ACC112 (cell line): ENCODE results near the gene CCDC148.

Source experiments
- H2AFZ ChIP-seq: fragments of 200-600 bp; sonication (generic); one replicate; pipeline ENCODE4 v1.6.0; 2017; ENCODE audit warnings: antibody characterized with exemption, low read length; ENCODE audit not compliant: unreplicated experiment
- H3K27ac ChIP-seq: fragments of 200-600 bp; sonication (generic); 2 replicates; pipeline ENCODE4 v1.5.1; 2014; ENCODE audit warnings: low read depth, mild to moderate bottlenecking, antibody characterized with exemption, low read length, moderate library complexity
- H3K27me3 ChIP-seq: fragments of 200-600 bp; sonication (generic); 2 replicates; pipeline ENCODE4 v1.6.1; 2014; ENCODE audit warnings: mild to moderate bottlenecking, antibody characterized with exemption, low read length, moderate library complexity, mixed read lengths; ENCODE audit not compliant: insufficient read depth
- H3K36me3 ChIP-seq: fragments of 200-600 bp; sonication (generic); 2 replicates; pipeline ENCODE4 v1.6.1; 2016; ENCODE audit warnings: mild to moderate bottlenecking, antibody characterized with exemption, low read length, moderate library complexity, mixed read lengths; ENCODE audit not compliant: insufficient read depth
- H3K4me1 ChIP-seq: fragments of 200-600 bp; sonication (generic); one replicate; pipeline ENCODE4 v1.6.1; 2016; ENCODE audit warnings: low read length, mixed read lengths; ENCODE audit not compliant: insufficient read depth, unreplicated experiment, control insufficient read depth
- H3K4me3 ChIP-seq: fragments of 200-600 bp; sonication (generic); 2 replicates; pipeline ENCODE4 v1.5.1; 2014; ENCODE audit warnings: mild to moderate bottlenecking, low read depth, low read length
- H3K79me2 ChIP-seq: fragments of 200-600 bp; sonication (generic); one replicate; pipeline ENCODE4 v1.6.0; 2016; ENCODE audit warnings: low read length; ENCODE audit not compliant: control insufficient read depth, unreplicated experiment, insufficient read depth

The CCDC148 gene

DNA sequence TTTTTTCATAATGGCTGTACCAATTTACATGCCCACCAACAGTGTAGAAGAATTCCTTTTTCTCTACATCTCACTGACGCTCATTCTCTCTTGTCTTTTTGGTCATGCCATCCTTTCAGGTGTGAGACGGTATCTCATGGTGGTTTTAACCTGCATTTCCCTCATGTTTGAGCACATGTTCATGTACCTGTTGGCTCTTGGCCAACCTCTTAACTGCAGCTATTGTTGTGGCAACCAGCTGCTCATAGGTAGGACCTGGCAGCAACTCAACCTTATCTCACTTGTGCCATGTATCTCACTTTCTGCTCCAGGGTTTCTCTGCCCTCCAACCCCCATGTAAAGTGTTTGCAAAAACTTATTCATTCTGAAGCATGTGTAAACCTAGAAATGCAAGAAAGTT lies 187.4 kb downstream of the CCDC148 start:
- Histone ChIP-seq H3K36me3 (no peaks in the 10 kb centered on the region), H3K27ac (no peak overlapping the region), H2AFZ (no peak overlapping the region), H3K79me2 (no peaks in the 10 kb centered on the region), H3K4me1 (no peaks in the 10 kb centered on the region), H3K4me3 (no peak overlapping the region), H3K27me3 (peaks cover 11% of the 10 kb centered on the region; the same call in 1 of the 2 replicates)

DNA sequence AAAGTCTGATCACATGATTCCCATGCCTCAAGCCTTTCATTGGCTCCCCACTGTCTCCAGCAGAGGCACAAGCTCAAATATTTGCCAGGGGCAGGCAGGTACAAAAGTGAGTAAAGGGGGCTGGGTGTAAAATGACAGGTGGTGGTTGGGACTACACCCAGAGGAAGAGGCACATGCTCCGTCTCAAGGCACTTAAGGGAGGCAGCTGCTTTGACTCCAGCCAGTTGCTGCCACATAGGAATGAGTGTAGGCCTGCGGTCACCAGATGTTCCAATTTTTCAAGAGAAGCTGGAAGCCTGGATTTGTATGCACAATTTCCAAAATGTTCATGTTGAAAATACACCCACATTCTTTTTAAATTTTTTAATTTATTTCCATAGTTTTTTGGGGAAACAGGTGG lies 190.4 kb downstream of the CCDC148 start:
- no peaks in the 10 kb centered on the region for H3K4me1 ChIP-seq
- H3K36me3 ChIP-seq: no peaks in the 10 kb centered on the region
- H3K4me3 ChIP-seq: no peak overlapping the region
- H3K27me3 ChIP-seq: peaks cover 11% of the 10 kb centered on the region; the same call in 1 of the 2 replicates
- no peak overlapping the region for H2AFZ ChIP-seq
- H3K79me2 ChIP-seq: no peaks in the 10 kb centered on the region
- H3K27ac ChIP-seq: no peak overlapping the region

DNA sequence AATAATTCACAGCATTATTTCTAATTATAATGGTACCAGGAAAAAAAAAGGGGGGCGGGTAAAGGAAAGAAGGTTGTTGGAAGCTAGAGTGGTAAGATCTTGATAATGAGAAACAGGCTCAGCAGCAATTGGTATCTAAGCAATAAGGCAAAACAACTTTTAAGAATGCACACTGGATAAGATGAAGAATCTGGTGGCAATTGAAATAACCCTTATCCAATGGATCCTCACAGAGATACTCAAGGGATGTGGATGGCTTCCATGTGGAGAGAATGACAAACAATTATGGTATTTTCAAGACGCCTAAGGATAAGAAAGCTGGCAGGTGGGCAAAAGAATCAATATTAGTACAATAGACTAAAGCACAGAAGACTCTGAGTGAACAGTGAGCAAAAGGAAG lies 201.3 kb downstream of the CCDC148 start:
- Histone ChIP-seq H3K36me3 (no peaks in the 10 kb centered on the region), H3K79me2 (no peaks in the 10 kb centered on the region), H2AFZ (no peak overlapping the region), H3K4me3 (no peak overlapping the region), H3K27me3 (peaks cover 7% of the 10 kb centered on the region; the same call in 1 of the 2 replicates), H3K4me1 (no peaks in the 10 kb centered on the region), H3K27ac (no peak overlapping the region)

DNA sequence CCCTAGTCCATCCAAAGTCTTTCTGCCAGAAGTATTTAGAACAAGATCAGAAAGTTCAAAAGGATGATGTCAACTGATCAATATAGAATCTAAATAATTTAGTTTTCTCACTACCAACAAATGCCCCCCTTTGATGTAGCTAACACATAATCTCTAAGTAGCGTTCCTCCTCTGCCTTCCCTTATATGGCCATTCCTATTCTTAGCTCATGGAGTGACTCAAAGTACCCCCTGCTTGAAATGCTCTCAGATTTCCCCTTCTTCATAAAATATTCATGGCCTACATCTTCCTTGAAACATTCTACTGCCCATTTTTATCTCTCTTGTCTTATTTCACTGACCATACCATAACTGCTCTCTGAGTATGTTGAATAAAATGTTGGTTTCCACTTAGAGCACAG lies 203.4 kb downstream of the CCDC148 start:
- Histone ChIP-seq H3K4me3 (no peak overlapping the region), H3K4me1 (no peaks in the 10 kb centered on the region), H3K27me3 (0 out of 2 replicates have a peak, but pooled peaks cover 7% of the 10 kb centered on the region), H3K27ac (no peak overlapping the region), H3K79me2 (no peaks in the 10 kb centered on the region), H2AFZ (no peak overlapping the region), H3K36me3 (no peaks in the 10 kb centered on the region)

DNA sequence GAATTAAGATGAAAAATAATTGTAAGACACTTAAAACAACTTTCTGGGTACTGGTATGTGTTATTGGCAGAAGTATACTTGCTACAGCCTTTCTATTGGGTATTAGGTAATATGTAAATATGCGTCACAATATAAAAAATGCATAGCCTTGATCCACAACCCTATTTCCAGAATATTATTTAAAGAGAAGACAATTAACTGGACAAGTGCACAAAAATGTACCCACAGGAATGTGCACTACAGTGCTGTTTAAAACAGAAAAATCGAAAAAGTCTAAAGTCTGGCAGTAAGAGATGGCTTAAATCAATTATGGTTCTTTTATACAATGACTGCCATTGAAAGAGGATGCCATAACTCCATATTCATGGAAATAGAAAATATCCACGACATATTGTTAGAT lies 205.2 kb downstream of the CCDC148 start:
- Histone ChIP-seq H3K4me3 (no peak overlapping the region), H3K79me2 (no peaks in the 10 kb centered on the region), H3K27ac (no peak overlapping the region), H3K4me1 (no peaks in the 10 kb centered on the region), H3K36me3 (no peaks in the 10 kb centered on the region), H2AFZ (no peak overlapping the region), H3K27me3 (no peaks in the 10 kb centered on the region)

DNA sequence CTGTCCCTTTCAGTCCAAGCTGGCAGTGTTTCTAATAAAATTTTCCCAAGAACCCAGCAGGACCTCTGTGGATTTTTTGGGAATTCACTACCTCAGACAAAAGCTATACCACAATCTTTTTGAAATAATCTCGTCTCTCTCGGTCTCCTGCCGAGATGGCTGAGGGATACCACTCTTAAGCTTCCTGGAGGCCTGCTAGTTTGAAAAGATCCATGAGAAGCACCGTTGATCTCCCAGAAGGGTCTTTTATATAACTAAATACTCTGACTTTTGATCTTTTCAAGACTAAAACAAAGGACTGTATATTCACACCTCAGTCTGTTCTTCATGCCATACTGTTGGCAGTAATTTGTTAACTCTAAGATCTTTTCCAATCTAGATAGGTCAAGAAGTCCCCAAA lies 213.2 kb downstream of the CCDC148 start:
- H2AFZ ChIP-seq: no peak overlapping the region

DNA sequence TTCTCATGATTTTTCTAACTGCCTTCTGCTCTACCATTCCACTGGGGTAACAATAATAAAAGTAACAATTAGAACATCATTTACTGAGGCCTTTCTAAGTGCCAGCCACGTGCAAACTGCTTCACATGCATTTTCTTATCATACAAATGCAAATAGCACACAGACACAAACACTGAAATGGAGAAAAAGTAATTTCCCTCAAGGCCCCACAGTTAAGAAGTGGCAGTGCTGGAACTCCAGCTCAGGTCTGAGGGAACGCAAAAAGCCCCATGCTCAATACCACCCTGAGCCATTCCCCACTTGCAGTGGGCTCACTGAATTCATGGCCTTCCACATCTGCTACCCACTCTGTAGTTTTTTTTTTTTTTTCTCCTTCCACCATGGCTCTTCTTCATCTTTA lies 214.3 kb downstream of the CCDC148 start:
- no peaks in the 10 kb centered on the region for H3K4me1 ChIP-seq
- H3K79me2 ChIP-seq: no peaks in the 10 kb centered on the region
- no peak overlapping the region for H2AFZ ChIP-seq
- no peaks in the 10 kb centered on the region for H3K36me3 ChIP-seq
- H3K4me3 ChIP-seq: no peak overlapping the region
- H3K27me3 ChIP-seq: peaks cover 4% of the 10 kb centered on the region; the same call in 1 of the 2 replicates
- no peak overlapping the region for H3K27ac ChIP-seq

More for the DNA sequence above, 213.2 kb downstream of the CCDC148 start:
- Histone ChIP-seq H3K27ac (no peak overlapping the region), H3K79me2 (no peaks in the 10 kb centered on the region), H3K4me1 (no peaks in the 10 kb centered on the region), H3K4me3 (no peak overlapping the region), H3K36me3 (no peaks in the 10 kb centered on the region), H3K27me3 (peaks cover 4% of the 10 kb centered on the region; the same call in 1 of the 2 replicates)

DNA sequence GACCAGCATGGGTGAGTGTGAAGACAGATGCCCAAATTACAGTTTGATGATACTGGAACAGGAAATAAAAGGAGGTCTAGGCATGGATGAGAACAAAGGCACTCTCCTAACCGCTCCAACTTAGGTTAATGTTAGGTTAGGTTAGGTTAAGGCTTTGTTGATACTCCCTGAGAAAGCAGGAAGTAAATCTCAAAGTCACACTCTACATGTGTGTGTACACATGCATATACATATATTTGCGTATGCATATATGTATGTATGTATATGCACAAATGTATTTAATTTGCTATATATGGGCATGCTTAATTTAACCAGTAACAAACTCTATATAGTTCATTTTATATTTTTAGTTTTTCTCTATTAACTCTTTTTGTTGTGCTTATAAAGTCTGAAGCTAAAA lies 215.6 kb downstream of the CCDC148 start:
- Histone ChIP-seq H2AFZ (no peak overlapping the region), H3K79me2 (no peaks in the 10 kb centered on the region), H3K36me3 (no peaks in the 10 kb centered on the region), H3K4me1 (no peaks in the 10 kb centered on the region), H3K27ac (no peak overlapping the region), H3K27me3 (peaks cover 4% of the 10 kb centered on the region; the same call in 1 of the 2 replicates), H3K4me3 (no peak overlapping the region)

DNA sequence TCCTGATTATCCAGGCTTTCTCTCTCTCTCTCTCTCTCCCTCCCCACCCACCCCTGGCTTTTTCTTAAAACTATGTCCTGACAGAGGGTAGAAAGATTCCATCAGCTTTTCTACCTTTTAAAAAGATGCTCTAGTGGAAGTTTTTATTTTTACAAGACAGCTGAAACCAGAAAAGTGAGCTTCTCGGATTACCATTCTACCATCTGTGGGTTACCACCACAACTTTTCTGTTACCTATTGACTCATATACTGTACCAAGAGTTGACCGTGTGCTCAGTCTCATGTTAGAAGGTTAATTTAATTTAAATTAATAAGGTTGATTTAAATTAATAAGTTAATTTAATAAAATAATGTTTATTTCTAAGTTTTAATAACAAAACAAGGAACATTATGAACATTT lies 217.3 kb downstream of the CCDC148 start:
- H3K27ac ChIP-seq: no peak overlapping the region
- H3K79me2 ChIP-seq: no peaks in the 10 kb centered on the region
- H2AFZ ChIP-seq: no peak overlapping the region
- H3K4me3 ChIP-seq: no peak overlapping the region
- H3K4me1 ChIP-seq: no peaks in the 10 kb centered on the region
- H3K27me3 ChIP-seq: peaks cover 5% of the 10 kb centered on the region; the same call in 1 of the 2 replicates
- no peaks in the 10 kb centered on the region for H3K36me3 ChIP-seq

DNA sequence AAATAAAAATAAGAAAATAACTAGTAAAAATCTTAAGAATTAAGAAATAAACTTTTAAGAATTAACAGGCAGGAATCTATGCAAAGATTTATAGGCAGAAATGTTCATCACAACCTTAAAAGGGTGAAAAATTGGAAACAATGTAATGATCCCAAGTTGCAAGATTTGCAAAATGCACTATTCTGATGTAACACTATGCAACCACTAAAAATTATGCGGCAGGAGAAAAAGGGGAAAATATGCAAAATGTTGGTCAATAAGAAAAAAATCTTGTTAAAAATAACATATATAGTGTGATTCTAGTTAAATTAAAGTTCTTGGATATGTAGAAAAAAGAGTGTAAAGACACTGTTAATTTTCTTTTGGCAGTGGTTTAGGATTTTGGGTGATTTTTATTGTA lies 222.1 kb downstream of the CCDC148 start:
- H3K4me3 ChIP-seq: no peak overlapping the region
- peaks cover 20% of the 10 kb centered on the region for H3K27me3 ChIP-seq
- no peak overlapping the region for H2AFZ ChIP-seq
- no peaks in the 10 kb centered on the region for H3K36me3 ChIP-seq
- H3K79me2 ChIP-seq: no peaks in the 10 kb centered on the region
- H3K4me1 ChIP-seq: peaks cover 6% of the 10 kb centered on the region
- H3K27ac ChIP-seq: no peak overlapping the region

DNA sequence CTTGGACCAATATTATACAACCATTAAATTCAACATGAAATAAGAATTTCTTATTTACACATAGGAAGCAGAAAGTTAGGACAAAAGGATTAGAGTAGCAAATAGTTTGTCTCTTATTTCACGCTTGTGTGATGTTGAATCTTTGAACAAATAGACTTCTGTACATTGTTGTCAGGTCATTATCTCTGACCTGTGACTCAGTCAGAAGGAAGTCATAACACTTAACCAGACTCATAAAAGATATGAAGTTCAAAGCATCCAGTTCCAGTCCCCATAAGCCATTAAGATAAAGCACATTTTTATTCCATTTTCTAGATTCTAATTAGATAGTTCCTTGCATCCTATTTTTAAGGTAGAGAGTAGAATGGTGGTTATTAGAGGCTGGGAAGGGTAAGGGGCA lies 224.1 kb downstream of the CCDC148 start:
- no peak overlapping the region for H3K27ac ChIP-seq
- H3K79me2 ChIP-seq: no peaks in the 10 kb centered on the region
- no peak overlapping the region for H2AFZ ChIP-seq
- H3K4me3 ChIP-seq: no peak overlapping the region
- no peaks in the 10 kb centered on the region for H3K36me3 ChIP-seq
- H3K4me1 ChIP-seq: peaks cover 6% of the 10 kb centered on the region
- peaks cover 20% of the 10 kb centered on the region for H3K27me3 ChIP-seq
